C4-2B (cell line): Measurements from ENCODE around the gene SPRED3.
"Not testable (repeated sequence)": the region's sequence is repeated elsewhere in the genome, so short reads cannot be mapped to it uniquely, and the experiment has no call there.

ENCODE experiments used
- H3K27ac ChIP-seq: fragments of 450-650 bp; 2 replicates; pipeline ENCODE4 v1.5.1; 2017
- CTCF ChIP-seq: fragments of 450-650 bp; conservative IDR thresholded peaks from 2 replicates; pipeline ENCODE4 v1.5.1; 2017; ENCODE audit warnings: mild to moderate bottlenecking
- ZFX ChIP-seq: fragments of 450-650 bp; IDR thresholded peaks from 2 replicates; pipeline ENCODE4 v1.6.1; 2017

The SPRED3 gene

GRCh38 chr19:38402967-38403674, 14.6 kb downstream of the SPRED3 start, which contains the start of gene FAM98C:
TSS of gene FAM98C (plus strand) at chr19:38403093. CDS start at chr19:38403154, 61 bp downstream.
- peak within 1 kb of the TSS; percentile 90 for H3K27ac ChIP-seq

GRCh38 chr19:38404858-38405257, 16.4 kb downstream of the SPRED3 start:
- TF ChIP-seq ZFX = no peak
- no peak for TF ChIP-seq CTCF
- H3K27ac ChIP-seq = no peak overlapping the region

More at GRCh38 chr19:38402967-38403674, 14.6 kb downstream of the SPRED3 start, which contains the start of gene FAM98C:
- peak; percentile 87; the same call in 1 of the 2 replicates for TF ChIP-seq ZFX
- TF ChIP-seq CTCF = peak; percentile 98

- TF ChIP-seq CTCF (no peak), ZFX (no peak)
- no peak overlapping the region for H3K27ac ChIP-seq
Observed at GRCh38 chr19:38405276-38405675, 16.8 kb downstream of the SPRED3 start.

GRCh38 chr19:38409631-38410133, 21.2 kb downstream of the SPRED3 start:
- TF ChIP-seq ZFX (no peak), CTCF (no peak)
- no peak overlapping the region for H3K27ac ChIP-seq

GRCh38 chr19:38410407-38410806, 21.9 kb downstream of the SPRED3 start:
- H3K27ac ChIP-seq = not testable (repeated sequence)

GRCh38 chr19:38411041-38411712, 22.7 kb downstream of the SPRED3 start:
- TF ChIP-seq ZFX (no peak), CTCF (no peak)
- no peak overlapping the region for H3K27ac ChIP-seq

- not testable (repeated sequence) for H3K27ac ChIP-seq
Observed at GRCh38 chr19:38411898-38412297, 23.4 kb downstream of the SPRED3 start.

- no peak for TF ChIP-seq CTCF
- no peak for TF ChIP-seq ZFX
- no peak overlapping the region for H3K27ac ChIP-seq
Observed at GRCh38 chr19:38412491-38412890, 24.0 kb downstream of the SPRED3 start.
